K562 (cell line): Measurements from ENCODE around the gene TDRD10. TPM values are rescaled to one million over a fixed set of nuclear protein-coding genes. Genes with fewer than 3 reads are reported as not detected.
A peak's percentile ranks its signal among the peaks of the same experiment; 100 is the strongest.

Source experiments
- CTCF ChIP-seq, 3 experiments: IDR thresholded peaks in 2 of 3; conservative IDR thresholded peaks in 1 of 3; 2 replicates each; pipeline ENCODE4 v1.5.1; 2011 to 2012; ENCODE audit warnings: low read length in 3 of 3, mild to moderate bottlenecking in 3 of 3, control low read depth in 2 of 3, improper control_type of control experiment in 1 of 3, inconsistent platforms in 1 of 3, low read depth in 1 of 3, mixed read lengths in 1 of 3, moderate library complexity in 1 of 3; ENCODE audit not compliant: insufficient read depth in 2 of 3
- polyA plus RNA-seq, 8 experiments: library from polyadenylated mRNA; depleted of rRNA in 4 of 8; stranded (reverse) in 5 of 8; unstranded in 3 of 8; fragments of >200 nt; fragmentation: Nextera tagmentation in 2 of 8; fragmentation: Illumina TruSeq in 1 of 8; extraction: Ambion mirVana in 2 of 8; extraction: Trizol in 1 of 8; gene quantifications; 2 replicates each; pipeline versions ENCODE4 v1.2.1 to v1.2.3, GENCODE V29; 2011 to 2014; ENCODE audit warnings: inconsistent platforms in 1 of 8, missing spikeins in 1 of 8
- total RNA-seq, 7 experiments: library from RNA; depleted of rRNA in 6 of 7; stranded (reverse); fragments of >200 nt in 6 of 7; fragmentation: Illumina TruSeq in 2 of 7; extraction: Trizol in 2 of 7; gene quantifications; 2 replicates each; pipeline versions ENCODE4 v1.2.1 to v1.2.3, GENCODE V29; 2011 to 2021; ENCODE audit warnings: low replicate concordance in 1 of 7
- TF ChIP-seq, protein P1 (sequence below): fragments of 450-650 bp; formaldehyde crosslinking; IDR thresholded peaks from 2 replicates; pipeline ENCODE4 v1.4.0; 2020; ENCODE audit warnings: mild to moderate bottlenecking, moderate library complexity
- TF ChIP-seq, protein P2 (sequence below): fragments of 450-650 bp; formaldehyde crosslinking; IDR thresholded peaks from 2 replicates; pipeline ENCODE4 v1.4.0; 2020; ENCODE audit warnings: mild to moderate bottlenecking

Gene TDRD10
- total and polyA plus RNA-seq, 9 of the 15 experiments (the other 6 are each of a cell fraction or from before 2014, with no cell fraction given) = not detected

- TF ChIP-seq, protein P1, sequence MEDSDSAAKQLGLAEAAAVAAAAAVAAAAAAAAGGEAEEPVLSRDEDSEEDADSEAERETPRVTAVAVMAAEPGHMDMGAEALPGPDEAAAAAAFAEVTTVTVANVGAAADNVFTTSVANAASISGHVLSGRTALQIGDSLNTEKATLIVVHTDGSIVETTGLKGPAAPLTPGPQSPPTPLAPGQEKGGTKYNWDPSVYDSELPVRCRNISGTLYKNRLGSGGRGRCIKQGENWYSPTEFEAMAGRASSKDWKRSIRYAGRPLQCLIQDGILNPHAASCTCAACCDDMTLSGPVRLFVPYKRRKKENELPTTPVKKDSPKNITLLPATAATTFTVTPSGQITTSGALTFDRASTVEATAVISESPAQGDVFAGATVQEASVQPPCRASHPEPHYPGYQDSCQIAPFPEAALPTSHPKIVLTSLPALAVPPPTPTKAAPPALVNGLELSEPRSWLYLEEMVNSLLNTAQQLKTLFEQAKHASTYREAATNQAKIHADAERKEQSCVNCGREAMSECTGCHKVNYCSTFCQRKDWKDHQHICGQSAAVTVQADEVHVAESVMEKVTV (CRISPR knock-in tag) = 0 out of 2 replicates have a peak, but pooled peaks have one; percentile 19
- TF ChIP-seq CTCF (IDR thresholded peaks at IDR 0.05 in 2 of 3, conservative IDR thresholded peaks at IDR 0.05 in 1 of 3; ENCODE audit: insufficient read depth in 2 of 3, low read depth in 1 of 3, low read length in 3 of 3) = peak in 1 of 3 experiments; percentile 47; a peak in 2 of 6 replicates
- TF ChIP-seq, protein P2, sequence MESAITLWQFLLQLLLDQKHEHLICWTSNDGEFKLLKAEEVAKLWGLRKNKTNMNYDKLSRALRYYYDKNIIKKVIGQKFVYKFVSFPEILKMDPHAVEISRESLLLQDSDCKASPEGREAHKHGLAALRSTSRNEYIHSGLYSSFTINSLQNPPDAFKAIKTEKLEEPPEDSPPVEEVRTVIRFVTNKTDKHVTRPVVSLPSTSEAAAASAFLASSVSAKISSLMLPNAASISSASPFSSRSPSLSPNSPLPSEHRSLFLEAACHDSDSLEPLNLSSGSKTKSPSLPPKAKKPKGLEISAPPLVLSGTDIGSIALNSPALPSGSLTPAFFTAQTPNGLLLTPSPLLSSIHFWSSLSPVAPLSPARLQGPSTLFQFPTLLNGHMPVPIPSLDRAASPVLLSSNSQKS (CRISPR knock-in tag) = no peak
- TF ChIP-seq, all 486 proteins: peak for 5
These were observed 23.4 kb upstream of the TDRD10 start (continued) for GRCh38 chr1:154478639-154479038.
